Frontal cortex (tissue), 4 donors: ENCODE results near the gene AHCTF1. TPM values are rescaled to one million over a fixed set of nuclear protein-coding genes. Genes with fewer than 3 reads are reported as not detected.
A peak's percentile ranks its signal among the peaks of the same experiment; 100 is the strongest.
"Not testable (repeated sequence)": the region's sequence is repeated elsewhere in the genome, so short reads cannot be mapped to it uniquely, and the experiment has no call there.

ENCODE experiments used
- DNase-seq, 2 donors: peaks; one replicate each; pipeline ENCODE4 v3.0.0; 2012; ENCODE audit warnings: low spot score in 2 of 2
- FAIRE-seq: peaks from 2 replicates; lab custom pipeline; 2012; peaks lifted over from hg19 to GRCh38; lab: Jason Lieb, UNC
- total RNA-seq: library from RNA; depleted of rRNA; stranded (reverse); fragments of >200 nt; gene quantifications from one replicate; pipeline ENCODE4 v1.2.3, GENCODE V29; 2014
- donor health status: control.
- donor health status: control.
- donor health status: control.

Gene AHCTF1
- total RNA-seq, 1 donor from 2014 or later = 43.6 TPM

- FAIRE-seq (no peak), DNase-seq (no peak)
Measured at GRCh38 chr1:246925997-246926626, 5.6 kb downstream of the AHCTF1 start.

DNA sequence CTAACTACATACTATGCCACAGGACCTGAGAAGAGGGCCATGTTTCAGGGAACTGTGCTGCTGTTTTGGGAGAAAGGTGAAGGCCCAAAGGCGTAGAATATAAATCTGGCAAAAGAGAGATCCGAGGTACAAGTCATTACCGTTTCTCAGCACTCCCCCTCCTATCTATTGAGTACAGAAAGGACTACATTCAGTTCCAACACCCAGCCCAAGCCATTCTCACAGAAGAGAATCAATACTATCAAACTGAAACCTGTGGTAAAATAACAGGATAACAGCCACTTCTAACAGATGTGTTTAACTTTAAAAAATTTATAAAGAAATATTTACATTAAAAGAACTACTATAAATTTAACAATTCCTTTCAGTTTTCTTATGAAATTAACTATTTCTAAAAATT is 7.8 kb downstream of the AHCTF1 start:
- DNase-seq = no peak

DNA sequence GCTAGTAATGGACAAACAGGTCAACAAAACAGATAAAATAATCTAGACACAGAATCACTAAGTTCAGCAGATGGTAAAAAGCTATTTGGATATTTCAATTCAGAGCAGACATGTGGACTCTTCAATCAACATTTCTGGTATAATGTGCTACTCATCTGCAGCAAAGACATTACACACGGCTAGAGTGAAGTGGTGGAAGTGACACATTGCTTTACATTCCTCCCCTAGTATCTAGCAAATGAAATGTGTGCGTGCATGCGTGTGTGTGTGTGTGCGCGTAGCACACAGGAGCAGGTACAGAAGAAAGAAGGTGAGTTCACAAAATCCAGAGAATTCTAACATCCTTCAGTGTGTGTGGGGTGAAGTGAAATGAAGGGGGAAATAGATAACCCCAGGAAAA is 8.3 kb downstream of the AHCTF1 start:
- DNase-seq (no peak), FAIRE-seq (no peak)

More for the DNA sequence above, 7.8 kb downstream of the AHCTF1 start:
- no peak for FAIRE-seq

- DNase-seq (no peak), FAIRE-seq (no peak)
Measured at GRCh38 chr1:246921481-246921880, 10.3 kb downstream of the AHCTF1 start.

DNA sequence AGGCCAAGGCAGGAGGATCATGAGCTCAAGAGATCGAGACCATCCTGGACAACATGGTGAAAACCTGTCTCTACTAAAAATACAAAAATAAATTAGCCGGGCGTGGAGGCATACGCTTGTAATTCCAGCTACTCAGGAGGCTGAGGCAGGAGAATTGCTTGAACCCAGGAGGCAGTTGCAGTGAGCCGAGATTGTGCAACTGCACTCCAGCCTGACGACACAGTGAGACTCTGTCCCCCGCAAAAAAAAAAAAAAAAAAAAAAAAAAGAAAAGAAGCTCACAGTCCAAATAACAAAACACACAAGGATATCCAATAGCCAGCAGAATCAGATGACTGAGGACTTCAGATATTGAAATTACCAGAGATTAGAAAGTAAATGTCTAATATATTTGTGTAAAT is 11.8 kb downstream of the AHCTF1 start:
- DNase-seq = no peak
- FAIRE-seq = no peak

DNA sequence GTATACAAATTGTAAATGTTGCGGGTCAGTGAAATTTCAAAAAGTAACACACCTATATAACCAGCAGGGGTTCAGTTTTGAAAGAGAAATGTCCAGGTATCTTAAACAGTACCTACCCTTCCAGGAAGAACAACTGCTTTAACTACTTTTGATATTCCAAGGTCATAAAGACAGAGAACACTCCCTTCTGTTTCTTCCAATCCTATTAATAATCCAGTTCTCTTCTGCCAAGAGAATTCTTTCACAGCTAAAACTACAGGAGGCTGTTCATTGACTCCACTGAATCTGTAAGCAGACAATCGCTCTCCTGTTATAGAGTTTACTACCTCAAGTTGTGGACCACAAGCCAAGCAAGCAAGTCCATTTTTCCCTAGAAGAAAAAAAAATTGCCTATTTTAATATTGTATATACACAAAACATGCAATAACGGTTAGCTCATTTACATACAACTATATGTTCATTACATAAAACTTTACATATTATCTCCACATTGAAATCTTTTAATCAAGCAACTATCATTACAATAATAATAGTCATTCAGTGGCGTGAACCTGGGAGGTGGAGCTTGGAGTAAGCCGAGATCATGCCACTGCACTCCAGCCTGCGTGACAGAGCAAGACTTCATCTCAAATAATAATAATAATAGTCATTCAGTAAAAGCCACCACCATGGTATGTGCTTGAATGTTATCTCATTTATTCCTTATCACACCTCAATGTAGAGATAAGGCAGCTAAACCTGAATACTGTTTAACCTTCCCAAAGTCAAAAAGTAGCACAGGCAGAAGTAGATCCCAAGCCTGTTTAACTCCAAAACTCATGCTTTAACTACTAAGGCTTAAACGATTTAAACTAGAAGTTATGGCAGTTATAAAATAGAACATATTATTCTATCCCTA is 15.5 kb downstream of the AHCTF1 start:
- DNase-seq, FAIRE-seq: not testable (repeated sequence)

DNA sequence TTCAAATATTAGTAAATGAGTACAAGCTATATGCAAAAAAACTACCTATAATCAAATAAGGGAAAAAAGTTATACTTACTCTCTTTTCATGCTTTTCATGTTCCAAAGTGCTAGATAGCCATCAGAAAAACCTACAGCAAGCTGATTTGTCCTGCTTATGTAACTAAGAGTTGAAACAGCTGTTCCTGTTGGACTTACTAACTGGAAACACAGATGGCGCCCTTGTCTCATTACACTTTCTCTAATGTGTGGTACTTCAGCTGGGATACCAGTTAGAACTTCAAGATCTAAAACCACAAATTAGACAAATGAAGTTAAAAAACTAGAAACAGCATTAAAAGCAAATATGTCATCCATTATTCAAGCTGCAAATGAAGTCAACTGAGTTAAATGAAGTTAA is 24.3 kb downstream of the AHCTF1 start:
- FAIRE-seq (peak; percentile 39), DNase-seq (no peak)

DNA sequence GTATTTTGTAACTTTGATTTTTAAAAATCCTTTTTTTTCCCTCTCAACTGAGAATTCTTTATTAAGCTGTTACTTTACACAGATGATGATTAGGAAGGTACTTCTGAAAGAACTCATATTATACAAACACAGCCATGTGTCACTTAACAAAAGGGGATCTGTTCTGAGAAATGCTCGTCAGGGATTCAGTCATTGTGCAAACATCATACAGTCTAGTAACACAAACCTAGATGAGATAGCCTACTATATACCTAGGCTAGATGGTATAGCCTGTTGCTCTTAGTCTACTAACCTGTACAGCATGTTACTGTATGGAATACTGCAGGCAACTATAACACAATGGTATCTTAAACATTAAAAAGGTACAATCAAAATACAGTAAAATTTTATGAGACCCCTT is 24.9 kb downstream of the AHCTF1 start:
- DNase-seq = no peak
- FAIRE-seq = no peak

DNA sequence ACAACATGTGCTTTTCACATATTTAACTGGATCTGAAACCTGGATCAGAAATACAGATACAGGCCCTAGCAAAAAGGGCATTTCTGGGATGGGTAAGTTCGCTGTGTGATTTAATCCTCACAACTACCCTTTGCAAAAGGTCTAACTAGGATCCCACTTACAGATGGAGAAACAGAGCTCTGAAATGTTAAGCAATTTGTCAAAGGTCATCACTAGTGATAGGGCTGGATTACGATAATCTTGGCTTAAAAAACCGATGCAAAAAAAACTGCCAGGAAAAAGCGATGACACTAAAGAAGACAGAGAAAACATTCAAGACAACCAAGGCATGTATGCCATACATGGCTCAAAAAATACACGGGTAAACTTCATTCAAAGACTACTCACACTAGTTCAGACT is 29.9 kb downstream of the AHCTF1 start:
- FAIRE-seq = no peak
- no peak for DNase-seq

DNA sequence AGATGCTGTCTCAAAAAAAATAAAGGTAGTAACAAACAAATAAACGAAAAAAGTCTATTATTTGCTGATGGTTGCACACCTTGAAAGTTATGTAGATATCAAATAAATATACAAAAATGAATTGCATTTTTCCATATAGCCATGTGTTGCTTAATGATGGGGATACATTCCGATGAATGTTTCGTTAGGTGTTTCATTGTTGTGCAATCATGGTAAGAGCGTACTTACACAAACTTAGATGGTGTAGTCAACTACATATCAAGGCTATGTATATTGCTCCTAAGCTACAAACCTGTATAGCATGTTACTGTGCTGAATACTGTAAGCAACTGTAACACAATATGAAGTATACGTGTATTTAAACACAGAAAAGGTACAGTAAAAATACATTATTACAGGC is 34.4 kb downstream of the AHCTF1 start:
- FAIRE-seq (no peak), DNase-seq (no peak)

- DNase-seq (no peak), FAIRE-seq (no peak)
Measured at GRCh38 chr1:246893191-246893939, 38.4 kb downstream of the AHCTF1 start.

GRCh38 chr1:246891105-246891504 is 40.6 kb downstream of the AHCTF1 start:
- DNase-seq (no peak), FAIRE-seq (no peak)

DNA sequence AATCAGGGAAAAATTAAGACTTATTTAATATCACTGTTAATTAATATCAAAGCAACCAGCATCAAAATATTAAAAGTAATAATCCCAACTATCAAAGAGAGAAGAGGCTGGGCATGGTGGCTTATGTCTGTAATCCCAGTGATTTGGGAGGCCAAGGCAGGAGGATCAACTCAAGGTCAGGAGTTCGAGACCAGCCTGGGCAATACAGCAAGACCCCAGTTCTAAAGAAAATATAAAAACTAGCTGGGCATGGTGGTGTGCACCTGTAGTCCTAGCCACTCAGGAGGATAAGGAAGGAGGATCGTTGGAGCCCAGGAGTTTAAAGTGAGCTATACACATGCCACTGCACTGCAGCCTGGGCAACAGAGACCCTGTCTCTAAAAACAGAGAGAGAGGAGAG is 43.2 kb downstream of the AHCTF1 start:
- FAIRE-seq (no peak), DNase-seq (no peak)

GRCh38 chr1:246885389-246885788 is 46.4 kb downstream of the AHCTF1 start:
- not testable (repeated sequence) for DNase-seq, FAIRE-seq

- DNase-seq (no peak), FAIRE-seq (no peak)
Measured at GRCh38 chr1:246878551-246878950, 53.2 kb downstream of the AHCTF1 start.

DNA sequence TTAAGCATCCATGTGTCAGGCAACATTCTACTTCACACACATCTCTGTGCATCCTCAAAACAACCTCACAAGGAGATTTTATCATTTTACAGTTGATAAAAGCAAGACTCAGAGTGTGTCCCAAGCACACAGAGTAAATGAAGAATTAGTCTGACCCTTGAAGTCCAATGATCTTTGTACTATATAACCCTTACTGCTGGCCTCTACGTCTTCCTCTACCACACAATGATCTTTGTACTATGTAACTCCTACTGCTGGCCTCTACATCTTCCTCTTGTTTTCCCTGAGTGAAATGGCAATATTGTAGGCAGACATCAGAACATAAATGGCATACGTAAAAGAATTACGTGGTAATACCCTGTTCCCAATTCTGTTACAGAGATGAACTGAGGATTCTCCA is 55.3 kb downstream of the AHCTF1 start:
- DNase-seq (no peak), FAIRE-seq (no peak)

GRCh38 chr1:246875041-246876026 is 56.4 kb downstream of the AHCTF1 start:
- FAIRE-seq (no peak), DNase-seq (no peak)

GRCh38 chr1:246865921-246866320 is 65.8 kb downstream of the AHCTF1 start:
- DNase-seq (no peak), FAIRE-seq (no peak)

- not testable (repeated sequence) for DNase-seq, FAIRE-seq
Measured at GRCh38 chr1:246863791-246864190, 68.0 kb downstream of the AHCTF1 start.
